PC-9 (cell line): ENCODE data around the gene ZNF839.

ENCODE experiments used
- CTCF ChIP-seq: fragments of 200-600 bp; sonication (generic); conservative IDR thresholded peaks from 2 replicates; pipeline ENCODE4 v1.6.1; 2017; ENCODE audit warnings: mixed run types, antibody characterized with exemption, mild to moderate bottlenecking, moderate library complexity
- EZH2 ChIP-seq: fragments of 200-600 bp; sonication (generic); IDR thresholded peaks from 2 replicates; pipeline ENCODE4 v1.8.0; 2017; ENCODE audit warnings: antibody characterized with exemption, low read depth

GRCh38 chr14:102345232-102345631 is 25.7 kb downstream of the ZNF839 start:
- TF ChIP-seq CTCF (no peak), EZH2 (no peak)
